Smooth muscle cell (in vitro differentiated cells): ENCODE measurements around the gene UBE2E2. TPM values are rescaled to one million over a fixed set of nuclear protein-coding genes. Genes with fewer than 3 reads are reported as not detected.

Source experiments
- DNase-seq: peaks from one replicate; lab custom pipeline; 2025; ENCODE audit not compliant: unreplicated experiment; lab: John Stamatoyannopoulos, UW
- H2AFZ ChIP-seq: fragments of 200-600 bp; sonication (generic); 2 replicates; pipeline ENCODE4 v1.6.0; 2016; ENCODE audit warnings: antibody characterized with exemption, low read depth, mild to moderate bottlenecking
- H3F3A ChIP-seq: fragments of 200-600 bp; sonication (generic); 2 replicates; pipeline ENCODE4 v1.6.0; 2017; ENCODE audit warnings: antibody characterized with exemption, low read depth
- H3K27ac ChIP-seq: fragments of 200-600 bp; sonication (generic); 2 replicates; pipeline ENCODE4 v1.5.1; 2016; ENCODE audit warnings: low read depth, mild to moderate bottlenecking
- H3K27me3 ChIP-seq: fragments of 200-600 bp; sonication (generic); 2 replicates; pipeline ENCODE4 v1.6.1; 2016; ENCODE audit warnings: low read depth, mild to moderate bottlenecking
- H3K36me3 ChIP-seq: fragments of 200-600 bp; sonication (generic); 2 replicates; pipeline ENCODE4 v1.5.1; 2016; ENCODE audit warnings: low read depth
- H3K4me1 ChIP-seq: fragments of 200-600 bp; sonication (generic); 2 replicates; pipeline ENCODE4 v1.5.1; 2016; ENCODE audit warnings: low read depth
- H3K4me2 ChIP-seq: fragments of 200-600 bp; sonication (generic); 2 replicates; pipeline ENCODE4 v1.6.0; 2016; ENCODE audit warnings: mild to moderate bottlenecking
- H3K4me3 ChIP-seq: fragments of 200-600 bp; sonication (generic); 2 replicates; pipeline ENCODE4 v1.5.1; 2016; ENCODE audit warnings: mild to moderate bottlenecking
- H3K79me2 ChIP-seq: fragments of 200-600 bp; sonication (generic); 2 replicates; pipeline ENCODE4 v1.6.0; 2016; ENCODE audit warnings: low read depth, mild to moderate bottlenecking
- H3K9ac ChIP-seq: fragments of 200-600 bp; sonication (generic); 2 replicates; pipeline ENCODE4 v1.6.0; 2016; ENCODE audit warnings: low read depth
- H3K9me3 ChIP-seq: fragments of 200-600 bp; sonication (generic); replicated peaks from 2 replicates; pipeline ENCODE4 v1.5.1; 2016; ENCODE audit warnings: low read depth
- H4K20me1 ChIP-seq: fragments of 200-600 bp; sonication (generic); 2 replicates; pipeline ENCODE4 v1.6.0; 2016; ENCODE audit warnings: low read depth
- WGBS: methylation state at CpG from one replicate; pipeline ENCODE4 v1.1.7; 2016; ENCODE audit warnings: low lambda C conversion rate; 5-methylcytosine and 5-hydroxymethylcytosine counted together
- polyA plus RNA-seq: library from polyadenylated mRNA; unstranded; fragments of >200 nt; fragmentation: Nextera tagmentation; extraction: Ambion mirVana; gene quantifications from 2 replicates; pipeline ENCODE4 v1.2.1, GENCODE V29; 2016
- total RNA-seq: library from RNA; depleted of rRNA; stranded (reverse); fragments of >200 nt; gene quantifications from 2 replicates; pipeline ENCODE4 v1.2.3, GENCODE V29; 2014
- TF ChIP-seq, protein P1 (sequence below): fragments of 200-600 bp; sonication (generic); IDR thresholded peaks from 2 replicates; pipeline ENCODE4 v1.5.1; 2017; ENCODE audit warnings: borderline replicate concordance, mild to moderate bottlenecking, antibody characterized with exemption; ENCODE audit not compliant: insufficient read depth, poor library complexity, severe bottlenecking

Gene UBE2E2
- total and polyA plus RNA-seq, 2 experiments from 2014 or later: 65.9 to 121 TPM

GRCh38 chr3:23452408-23452807 is 249.3 kb downstream of the UBE2E2 start:
- H3K9me3 ChIP-seq: no peaks in the 10 kb centered on the region
- no peak overlapping the region for H3K4me3 ChIP-seq
- H3K9ac ChIP-seq: no peak overlapping the region
- 92% methylated on average over 1 of the region's 1 CpG for WGBS
- no peaks in the 10 kb centered on the region for H3K36me3 ChIP-seq
- peaks cover 32% of the 10 kb centered on the region for H3K79me2 ChIP-seq
- no peaks in the 10 kb centered on the region for H3F3A ChIP-seq
- TF ChIP-seq, protein P1, sequence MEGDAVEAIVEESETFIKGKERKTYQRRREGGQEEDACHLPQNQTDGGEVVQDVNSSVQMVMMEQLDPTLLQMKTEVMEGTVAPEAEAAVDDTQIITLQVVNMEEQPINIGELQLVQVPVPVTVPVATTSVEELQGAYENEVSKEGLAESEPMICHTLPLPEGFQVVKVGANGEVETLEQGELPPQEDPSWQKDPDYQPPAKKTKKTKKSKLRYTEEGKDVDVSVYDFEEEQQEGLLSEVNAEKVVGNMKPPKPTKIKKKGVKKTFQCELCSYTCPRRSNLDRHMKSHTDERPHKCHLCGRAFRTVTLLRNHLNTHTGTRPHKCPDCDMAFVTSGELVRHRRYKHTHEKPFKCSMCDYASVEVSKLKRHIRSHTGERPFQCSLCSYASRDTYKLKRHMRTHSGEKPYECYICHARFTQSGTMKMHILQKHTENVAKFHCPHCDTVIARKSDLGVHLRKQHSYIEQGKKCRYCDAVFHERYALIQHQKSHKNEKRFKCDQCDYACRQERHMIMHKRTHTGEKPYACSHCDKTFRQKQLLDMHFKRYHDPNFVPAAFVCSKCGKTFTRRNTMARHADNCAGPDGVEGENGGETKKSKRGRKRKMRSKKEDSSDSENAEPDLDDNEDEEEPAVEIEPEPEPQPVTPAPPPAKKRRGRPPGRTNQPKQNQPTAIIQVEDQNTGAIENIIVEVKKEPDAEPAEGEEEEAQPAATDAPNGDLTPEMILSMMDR: no peak
- no peak overlapping the region for H2AFZ ChIP-seq
- DNase-seq: no peak
- peaks cover 90% of the 10 kb centered on the region for H4K20me1 ChIP-seq
- H3K4me2 ChIP-seq: no peak overlapping the region
- peaks cover 11% of the 10 kb centered on the region for H3K4me1 ChIP-seq
- H3K27ac ChIP-seq: no peak overlapping the region
- H3K27me3 ChIP-seq: no peaks in the 10 kb centered on the region

DNA sequence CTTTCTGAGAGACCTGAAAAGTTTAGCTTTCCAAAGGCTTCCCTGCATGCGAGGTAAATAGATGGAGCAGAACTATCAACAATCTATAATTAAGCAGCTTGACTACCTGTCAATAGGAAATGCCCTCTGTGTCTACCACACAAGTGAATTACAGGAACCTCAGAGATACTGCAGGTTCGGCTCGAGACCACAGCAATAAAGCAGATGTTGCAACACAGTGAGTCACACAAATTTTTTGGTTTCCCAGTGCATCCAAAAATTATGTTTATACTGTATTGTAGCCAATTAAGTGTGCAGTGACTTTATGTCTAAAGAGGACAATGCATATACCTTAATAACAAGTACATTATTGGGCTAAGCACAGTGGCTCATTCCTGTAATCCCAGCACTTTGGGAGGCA is 252.0 kb downstream of the UBE2E2 start:
- no peak overlapping the region for H2AFZ ChIP-seq
- no peak overlapping the region for H3K27ac ChIP-seq
- DNase-seq: no peak
- H3K4me3 ChIP-seq: no peak overlapping the region
- TF ChIP-seq, protein P1: no peak
- no peak overlapping the region for H3K9ac ChIP-seq
- H3K27me3 ChIP-seq: no peaks in the 10 kb centered on the region
- no peak overlapping the region for H3K4me2 ChIP-seq
- H3K9me3 ChIP-seq: no peaks in the 10 kb centered on the region
- H4K20me1 ChIP-seq: peaks cover 83% of the 10 kb centered on the region
- H3K79me2 ChIP-seq: peaks cover 15% of the 10 kb centered on the region
- no peaks in the 10 kb centered on the region for H3K36me3 ChIP-seq
- no peaks in the 10 kb centered on the region for H3F3A ChIP-seq
- no peaks in the 10 kb centered on the region for H3K4me1 ChIP-seq
- WGBS: 41% methylated on average over 3 of the region's 3 CpGs

DNA sequence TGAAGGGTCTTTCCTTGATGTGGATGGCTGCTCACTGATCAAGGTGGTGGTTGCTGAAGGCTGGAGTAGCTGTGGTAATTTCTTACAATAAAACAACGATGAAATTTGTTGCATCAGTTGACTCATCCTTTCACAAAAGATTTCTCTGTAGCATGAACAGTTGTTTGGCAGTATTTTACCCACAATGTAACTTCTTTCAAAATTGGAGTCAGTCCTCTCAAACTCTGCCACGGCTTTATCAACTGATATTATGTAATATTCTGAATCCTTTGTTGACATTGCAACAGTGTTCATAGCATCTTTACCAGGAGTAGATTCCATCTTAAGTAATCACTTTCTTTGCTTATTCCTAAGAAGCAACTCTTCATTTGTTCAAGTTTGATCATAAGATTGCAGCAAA is 252.6 kb downstream of the UBE2E2 start:
- TF ChIP-seq, protein P1: no peak
- Histone ChIP-seq H3K4me2 (no peak overlapping the region), H3K9me3 (no peaks in the 10 kb centered on the region), H3K79me2 (peaks cover 16% of the 10 kb centered on the region), H3K4me1 (no peaks in the 10 kb centered on the region), H3K4me3 (no peak overlapping the region), H3K27me3 (no peaks in the 10 kb centered on the region), H3F3A (no peaks in the 10 kb centered on the region), H3K27ac (no peak overlapping the region), H2AFZ (no peak overlapping the region), H4K20me1 (peaks cover 84% of the 10 kb centered on the region), H3K9ac (no peak overlapping the region), H3K36me3 (no peaks in the 10 kb centered on the region)
- DNase-seq: no peak
- 79% methylated on average over 2 of the region's 2 CpGs for WGBS

DNA sequence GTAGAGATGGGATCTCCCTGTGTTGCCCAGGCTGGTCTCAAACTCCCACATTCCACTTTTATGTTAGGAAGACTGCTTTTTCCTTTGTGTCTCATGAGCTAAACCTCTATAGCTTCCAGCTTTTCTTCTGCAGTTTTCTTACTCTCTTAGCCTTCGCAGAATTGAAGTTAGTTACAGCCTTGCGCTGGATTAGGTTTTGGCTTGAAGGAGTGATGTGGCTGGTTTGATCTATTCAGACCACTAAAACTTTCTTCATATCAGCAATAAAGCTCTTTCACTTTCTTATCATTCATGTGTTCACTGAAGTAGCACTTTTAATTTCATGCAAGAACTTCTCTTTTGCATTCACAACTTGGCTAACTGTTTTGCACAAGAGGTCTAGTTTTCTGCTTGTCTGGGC is 254.6 kb downstream of the UBE2E2 start:
- TF ChIP-seq, protein P1: no peak
- no peak overlapping the region for H3K27ac ChIP-seq
- H3K4me3 ChIP-seq: no peak overlapping the region
- H3K9me3 ChIP-seq: no peaks in the 10 kb centered on the region
- peaks cover 84% of the 10 kb centered on the region for H4K20me1 ChIP-seq
- H3K36me3 ChIP-seq: no peaks in the 10 kb centered on the region
- no peaks in the 10 kb centered on the region for H3F3A ChIP-seq
- 100% methylated on average over 2 of the region's 2 CpGs for WGBS
- H3K27me3 ChIP-seq: no peaks in the 10 kb centered on the region
- H3K4me1 ChIP-seq: no peaks in the 10 kb centered on the region
- no peak for DNase-seq
- H3K4me2 ChIP-seq: no peak overlapping the region
- no peak overlapping the region for H2AFZ ChIP-seq
- H3K9ac ChIP-seq: no peak overlapping the region
- peaks cover 29% of the 10 kb centered on the region for H3K79me2 ChIP-seq
